Duodenal mucosa (tissue), 2 donors: ENCODE measurements around the gene ANKRD22.

Experiments used
- H3K27ac ChIP-seq: one replicate; pipeline ENCODE4 v1.7.0; 2013; ENCODE audit warnings: low read depth, low read length
- H3K27me3 ChIP-seq, 2 donors: one replicate each; pipeline ENCODE4 v1.7.0; 2013; ENCODE audit warnings: low read length in 2 of 2, control low read depth in 1 of 2; ENCODE audit not compliant: insufficient read depth in 2 of 2, control insufficient read depth in 1 of 2
- H3K36me3 ChIP-seq, 2 donors: one replicate each; pipeline ENCODE4 v1.7.0; 2013; ENCODE audit warnings: low read length in 2 of 2, control low read depth in 1 of 2; ENCODE audit not compliant: insufficient read depth in 2 of 2, control insufficient read depth in 1 of 2
- H3K4me1 ChIP-seq, 2 donors: one replicate each; pipeline ENCODE4 v1.7.0; 2013; ENCODE audit warnings: low read length in 2 of 2, control low read depth in 1 of 2; ENCODE audit not compliant: insufficient read depth in 2 of 2, control insufficient read depth in 1 of 2
- H3K4me3 ChIP-seq, 2 donors: one replicate each; pipeline ENCODE4 v1.7.0; 2013; ENCODE audit warnings: low read length in 2 of 2, low read depth in 1 of 2
- H3K9ac ChIP-seq, 2 donors: one replicate each; pipeline ENCODE4 v1.7.0; 2013; ENCODE audit warnings: low read length in 2 of 2, low read depth in 1 of 2
- H3K9me3 ChIP-seq, 2 donors: one replicate each; pipeline ENCODE4 v1.7.0; 2013; ENCODE audit warnings: low read length in 2 of 2, control low read depth in 1 of 2; ENCODE audit not compliant: control insufficient read depth in 1 of 2

ANKRD22 gene

DNA sequence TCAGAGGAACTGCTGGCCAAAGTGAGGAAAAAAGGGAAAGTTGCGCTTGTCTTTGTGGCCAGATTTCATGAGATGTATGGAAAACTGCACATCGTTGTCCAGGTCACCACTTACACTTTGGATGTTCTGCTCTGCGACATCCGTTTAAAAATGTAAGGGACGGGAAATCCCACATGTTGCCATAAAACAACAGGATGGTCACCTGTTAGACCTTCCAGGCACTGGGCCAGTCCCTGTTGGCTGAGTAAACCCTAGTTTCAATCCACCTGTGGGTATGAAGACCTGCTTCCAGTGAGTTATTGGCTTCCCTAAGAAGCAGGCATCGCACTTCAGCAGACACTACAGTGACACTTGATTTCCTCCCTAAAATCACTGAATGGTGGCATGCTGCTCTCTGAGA is 25.7 kb upstream of the ANKRD22 start:
- Histone ChIP-seq H3K9me3 (no peaks in the 10 kb centered on the region), H3K27me3 (no peaks in the 10 kb centered on the region), H3K9ac (no peak overlapping the region), H3K4me1 (peaks cover 17 to 21% of the 10 kb centered on the region in 2 donors), H3K36me3 (no peaks in the 10 kb centered on the region), H3K27ac (no peak overlapping the region), H3K4me3 (no peak overlapping the region)

- Histone ChIP-seq H3K9ac (no peak overlapping the region), H3K4me3 (no peak overlapping the region), H3K27me3 (no peaks in the 10 kb centered on the region), H3K27ac (no peak overlapping the region), H3K36me3 (no peaks in the 10 kb centered on the region), H3K4me1 (peaks cover 7 to 10% of the 10 kb centered on the region in 2 donors), H3K9me3 (no peaks in the 10 kb centered on the region)
Measured at GRCh38 chr10:88875081-88875480, 23.4 kb upstream of the ANKRD22 start.

GRCh38 chr10:88874281-88874680 is 22.6 kb upstream of the ANKRD22 start:
- Histone ChIP-seq H3K27ac (no peak overlapping the region), H3K27me3 (no peaks in the 10 kb centered on the region), H3K9ac (no peak overlapping the region), H3K36me3 (no peaks in the 10 kb centered on the region), H3K4me1 (peaks cover 2 to 6% of the 10 kb centered on the region in 2 donors), H3K9me3 (no peaks in the 10 kb centered on the region), H3K4me3 (no peak overlapping the region)

DNA sequence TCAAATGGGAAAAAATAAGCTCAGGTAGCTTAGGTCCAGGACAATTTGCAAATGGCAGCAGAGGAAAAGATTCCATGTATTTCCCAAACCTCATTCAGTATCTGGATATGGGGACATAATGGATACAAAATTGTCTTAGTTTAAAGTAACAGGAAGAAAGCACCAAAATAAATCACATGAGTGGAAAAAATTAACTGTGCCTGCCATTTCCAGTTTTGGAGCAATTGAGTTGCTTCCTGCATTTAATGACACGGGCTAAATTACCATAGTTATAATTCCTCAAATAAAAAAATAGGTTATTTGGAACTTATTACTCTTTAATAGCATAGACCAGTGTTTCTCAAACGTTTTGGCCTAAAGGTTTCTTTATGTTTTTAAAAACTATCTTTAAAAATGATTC is 22.1 kb upstream of the ANKRD22 start:
- Histone ChIP-seq H3K4me3 (no peak overlapping the region), H3K9me3 (no peaks in the 10 kb centered on the region), H3K27me3 (no peaks in the 10 kb centered on the region), H3K9ac (no peak overlapping the region), H3K4me1 (peaks cover 0 to 4% of the 10 kb centered on the region in 2 donors), H3K27ac (no peak overlapping the region), H3K36me3 (no peaks in the 10 kb centered on the region)

- no peaks in the 10 kb centered on the region for H3K27me3 ChIP-seq
- no peaks in the 10 kb centered on the region for H3K36me3 ChIP-seq
- no peak overlapping the region for H3K27ac ChIP-seq
- peaks cover 0 to 4% of the 10 kb centered on the region in 2 donors for H3K4me1 ChIP-seq
- no peaks in the 10 kb centered on the region for H3K9me3 ChIP-seq
- no peak overlapping the region for H3K9ac ChIP-seq
- H3K4me3 ChIP-seq = no peak overlapping the region
Measured at GRCh38 chr10:88870089-88870488, 18.4 kb upstream of the ANKRD22 start.

- no peak overlapping the region for H3K4me3 ChIP-seq
- H3K27ac ChIP-seq = no peak overlapping the region
- peaks cover 0 to 4% of the 10 kb centered on the region in 2 donors for H3K4me1 ChIP-seq
- no peak overlapping the region for H3K9ac ChIP-seq
- H3K27me3 ChIP-seq = no peaks in the 10 kb centered on the region
- no peaks in the 10 kb centered on the region for H3K9me3 ChIP-seq
- no peaks in the 10 kb centered on the region for H3K36me3 ChIP-seq
Measured at GRCh38 chr10:88866454-88866853, 14.8 kb upstream of the ANKRD22 start.

GRCh38 chr10:88865281-88865876 is 13.7 kb upstream of the ANKRD22 start:
- Histone ChIP-seq H3K27me3 (no peaks in the 10 kb centered on the region), H3K9ac (no peak overlapping the region), H3K27ac (no peak overlapping the region), H3K36me3 (no peaks in the 10 kb centered on the region), H3K4me3 (no peak overlapping the region), H3K9me3 (no peaks in the 10 kb centered on the region), H3K4me1 (peaks cover 0 to 4% of the 10 kb centered on the region in 2 donors)

DNA sequence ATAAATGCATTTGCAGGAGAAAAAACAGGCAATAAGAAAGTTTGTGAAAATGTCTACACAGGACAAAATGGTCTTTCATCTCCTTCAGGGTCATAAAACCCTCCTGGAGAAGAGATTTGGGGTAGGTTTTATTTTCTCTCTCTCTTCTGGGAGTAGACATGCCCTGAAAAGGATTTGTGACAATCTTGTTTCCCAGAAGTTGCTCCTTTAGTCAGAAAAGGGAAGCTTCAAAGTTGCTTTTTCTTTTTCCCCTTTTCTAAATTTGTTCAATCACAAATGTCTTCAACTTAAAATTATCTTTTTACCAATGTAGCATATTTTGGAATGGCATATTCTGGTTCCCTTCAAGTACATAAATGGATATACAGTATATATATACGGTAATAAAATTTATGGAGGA is 9.4 kb upstream of the ANKRD22 start:
- Histone ChIP-seq H3K36me3 (no peaks in the 10 kb centered on the region), H3K9me3 (no peaks in the 10 kb centered on the region), H3K27me3 (no peaks in the 10 kb centered on the region), H3K27ac (no peak overlapping the region), H3K9ac (no peak overlapping the region), H3K4me1 (peaks cover 0 to 5% of the 10 kb centered on the region in 2 donors), H3K4me3 (no peak overlapping the region)

- H3K4me1 ChIP-seq = peaks cover 3 to 13% of the 10 kb centered on the region in 2 donors
- no peaks in the 10 kb centered on the region for H3K9me3 ChIP-seq
- no peak overlapping the region for H3K27ac ChIP-seq
- H3K36me3 ChIP-seq = no peaks in the 10 kb centered on the region
- no peak overlapping the region for H3K9ac ChIP-seq
- H3K27me3 ChIP-seq = no peaks in the 10 kb centered on the region
- no peak overlapping the region for H3K4me3 ChIP-seq
Measured at GRCh38 chr10:88858491-88858890, 6.8 kb upstream of the ANKRD22 start.

DNA sequence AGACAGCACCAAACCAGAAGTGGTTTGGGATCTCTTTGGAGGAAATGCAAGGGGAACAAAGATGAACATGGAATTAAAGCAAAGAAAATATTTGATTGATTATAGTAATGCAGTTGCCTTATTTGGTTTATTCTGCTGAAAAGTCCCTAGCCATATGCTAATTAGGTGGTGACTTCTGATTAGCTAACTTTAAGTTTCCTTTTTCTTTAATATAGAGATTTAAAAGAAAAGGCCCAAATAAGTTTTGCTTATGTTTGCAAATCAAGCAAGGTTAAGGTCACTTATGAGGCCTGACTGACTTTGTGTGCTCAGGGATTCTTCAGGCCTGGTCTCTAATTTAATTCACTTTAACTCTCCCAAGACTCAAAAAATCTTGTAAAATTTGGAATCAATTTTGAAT is 6.2 kb upstream of the ANKRD22 start:
- Histone ChIP-seq H3K9me3 (no peaks in the 10 kb centered on the region), H3K4me1 (peaks cover 3 to 15% of the 10 kb centered on the region in 2 donors), H3K9ac (no peak overlapping the region), H3K4me3 (no peak overlapping the region), H3K27me3 (no peaks in the 10 kb centered on the region), H3K36me3 (no peaks in the 10 kb centered on the region), H3K27ac (no peak overlapping the region)

- Histone ChIP-seq H3K27ac (no peak overlapping the region), H3K36me3 (no peaks in the 10 kb centered on the region), H3K9ac (no peak overlapping the region), H3K4me3 (no peak overlapping the region), H3K9me3 (no peaks in the 10 kb centered on the region), H3K4me1 (peaks cover 7 to 30% of the 10 kb centered on the region in 2 donors), H3K27me3 (no peaks in the 10 kb centered on the region)
Measured at GRCh38 chr10:88854684-88855083, 3.0 kb upstream of the ANKRD22 start.
